Astrocyte (in vitro differentiated cells and primary cell): ENCODE data around the gene UACA.

Experiments
- EZH2 ChIP-seq: IDR thresholded peaks from 2 replicates; pipeline ENCODE4 v1.6.1; 2012; ENCODE audit warnings: mild to moderate bottlenecking, low read length, inconsistent platforms; ENCODE audit not compliant: insufficient read depth
- TF ChIP-seq, protein P1 (sequence below): IDR thresholded peaks from 2 replicates; pipeline ENCODE4 v1.5.1; 2011; ENCODE audit warnings: low read depth, mild to moderate bottlenecking, inconsistent platforms, low read length, moderate library complexity; ENCODE audit not compliant: insufficient read depth

DNA sequence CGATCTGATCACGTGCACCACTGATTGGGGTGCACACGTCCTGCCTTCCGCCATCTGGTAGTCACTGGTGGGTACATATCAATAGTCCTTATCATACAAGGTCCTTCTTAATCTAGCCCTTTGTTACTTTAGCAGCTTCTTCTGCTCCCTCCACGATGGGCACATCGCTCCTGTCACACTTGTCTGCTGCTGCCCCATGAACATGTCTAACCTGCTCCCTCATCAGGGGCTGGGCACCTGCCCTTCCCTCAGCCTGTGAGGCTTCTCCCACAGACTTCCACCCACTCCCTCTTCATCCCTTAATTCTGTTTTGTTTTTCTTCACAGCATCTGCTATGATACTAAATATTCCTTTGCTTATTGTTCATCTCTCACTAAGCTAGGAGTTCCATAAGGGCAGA is 82.5 kb downstream of the UACA start:
- TF ChIP-seq, protein P1, sequence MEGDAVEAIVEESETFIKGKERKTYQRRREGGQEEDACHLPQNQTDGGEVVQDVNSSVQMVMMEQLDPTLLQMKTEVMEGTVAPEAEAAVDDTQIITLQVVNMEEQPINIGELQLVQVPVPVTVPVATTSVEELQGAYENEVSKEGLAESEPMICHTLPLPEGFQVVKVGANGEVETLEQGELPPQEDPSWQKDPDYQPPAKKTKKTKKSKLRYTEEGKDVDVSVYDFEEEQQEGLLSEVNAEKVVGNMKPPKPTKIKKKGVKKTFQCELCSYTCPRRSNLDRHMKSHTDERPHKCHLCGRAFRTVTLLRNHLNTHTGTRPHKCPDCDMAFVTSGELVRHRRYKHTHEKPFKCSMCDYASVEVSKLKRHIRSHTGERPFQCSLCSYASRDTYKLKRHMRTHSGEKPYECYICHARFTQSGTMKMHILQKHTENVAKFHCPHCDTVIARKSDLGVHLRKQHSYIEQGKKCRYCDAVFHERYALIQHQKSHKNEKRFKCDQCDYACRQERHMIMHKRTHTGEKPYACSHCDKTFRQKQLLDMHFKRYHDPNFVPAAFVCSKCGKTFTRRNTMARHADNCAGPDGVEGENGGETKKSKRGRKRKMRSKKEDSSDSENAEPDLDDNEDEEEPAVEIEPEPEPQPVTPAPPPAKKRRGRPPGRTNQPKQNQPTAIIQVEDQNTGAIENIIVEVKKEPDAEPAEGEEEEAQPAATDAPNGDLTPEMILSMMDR, result no peak
- TF ChIP-seq EZH2, result no peak
